ENCODE results near the gene SAMD7.

Gene SAMD7, protein sequence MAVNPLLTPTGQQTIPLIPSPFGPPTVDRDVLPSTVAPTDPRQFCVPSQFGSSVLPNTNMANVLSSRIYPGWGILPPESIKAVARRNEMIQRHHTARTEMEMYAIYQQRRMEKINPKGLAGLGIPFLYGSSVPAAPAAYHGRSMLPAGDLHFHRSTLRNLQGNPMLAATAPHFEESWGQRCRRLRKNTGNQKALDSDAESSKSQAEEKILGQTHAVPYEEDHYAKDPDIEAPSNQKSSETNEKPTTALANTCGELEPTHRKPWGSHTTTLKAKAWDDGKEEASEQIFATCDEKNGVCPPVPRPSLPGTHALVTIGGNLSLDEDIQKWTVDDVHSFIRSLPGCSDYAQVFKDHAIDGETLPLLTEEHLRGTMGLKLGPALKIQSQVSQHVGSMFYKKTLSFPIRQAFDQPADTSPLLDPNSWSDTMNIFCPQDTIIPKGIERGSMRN

DNA sequence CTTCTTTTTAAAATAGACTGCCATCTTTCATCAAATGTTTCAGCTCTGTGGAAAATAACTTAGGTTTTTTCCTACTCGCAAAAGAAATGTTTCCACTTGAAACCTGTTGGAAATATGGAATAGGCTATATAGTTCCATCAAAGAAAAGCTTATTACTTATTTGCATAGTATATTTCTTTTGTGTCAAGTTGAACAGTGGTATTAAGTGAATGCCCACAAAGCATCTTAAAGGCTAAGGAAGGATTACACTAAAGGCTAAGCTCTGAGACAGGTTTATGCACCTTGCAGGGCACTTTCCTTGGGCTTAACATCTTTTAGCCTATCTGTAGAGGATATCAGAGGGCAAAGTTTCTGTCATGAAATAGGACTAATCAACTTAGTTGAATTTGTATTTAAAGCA lies at the start of gene SAMD7:
SAMD7 (plus strand) TSS at position 301 of the 400 bp plus-strand sequence. CDS start 7,927 bp downstream, outside the sequence.
- TF ChIP-seq YY1 (IDR thresholded peaks at IDR 0.05; ENCODE audit: low read depth) (no peak), NFIC (IDR thresholded peaks at IDR 0.05) (no peak), FOXM1 (IDR thresholded peaks at IDR 0.05; ENCODE audit: borderline replicate concordance, low read depth) (no peak), EP300 (IDR thresholded peaks at IDR 0.05; ENCODE audit: borderline replicate concordance) (no peak), ZBTB7A (IDR thresholded peaks at IDR 0.05; ENCODE audit: low read depth) (no peak), CEBPB (IDR thresholded peaks at IDR 0.05) (no peak), TCF12 (IDR thresholded peaks at IDR 0.05; ENCODE audit: low read depth) (no peak), RAD21 (IDR thresholded peaks at IDR 0.05; ENCODE audit: low read depth) (no peak), EGR1 (IDR thresholded peaks at IDR 0.05) (no peak), TAF1 (IDR thresholded peaks at IDR 0.05; ENCODE audit: low read depth) (no peak), TEAD4 (IDR thresholded peaks at IDR 0.05) (no peak)
- TF ChIP-seq, protein P1, sequence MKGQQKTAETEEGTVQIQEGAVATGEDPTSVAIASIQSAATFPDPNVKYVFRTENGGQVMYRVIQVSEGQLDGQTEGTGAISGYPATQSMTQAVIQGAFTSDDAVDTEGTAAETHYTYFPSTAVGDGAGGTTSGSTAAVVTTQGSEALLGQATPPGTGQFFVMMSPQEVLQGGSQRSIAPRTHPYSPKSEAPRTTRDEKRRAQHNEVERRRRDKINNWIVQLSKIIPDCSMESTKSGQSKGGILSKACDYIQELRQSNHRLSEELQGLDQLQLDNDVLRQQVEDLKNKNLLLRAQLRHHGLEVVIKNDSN (IDR thresholded peaks at IDR 0.05) = no peak
- TF ChIP-seq, protein P2, sequence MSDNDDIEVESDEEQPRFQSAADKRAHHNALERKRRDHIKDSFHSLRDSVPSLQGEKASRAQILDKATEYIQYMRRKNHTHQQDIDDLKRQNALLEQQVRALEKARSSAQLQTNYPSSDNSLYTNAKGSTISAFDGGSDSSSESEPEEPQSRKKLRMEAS (IDR thresholded peaks at IDR 0.05) = no peak
- TF ChIP-seq, protein P3, sequence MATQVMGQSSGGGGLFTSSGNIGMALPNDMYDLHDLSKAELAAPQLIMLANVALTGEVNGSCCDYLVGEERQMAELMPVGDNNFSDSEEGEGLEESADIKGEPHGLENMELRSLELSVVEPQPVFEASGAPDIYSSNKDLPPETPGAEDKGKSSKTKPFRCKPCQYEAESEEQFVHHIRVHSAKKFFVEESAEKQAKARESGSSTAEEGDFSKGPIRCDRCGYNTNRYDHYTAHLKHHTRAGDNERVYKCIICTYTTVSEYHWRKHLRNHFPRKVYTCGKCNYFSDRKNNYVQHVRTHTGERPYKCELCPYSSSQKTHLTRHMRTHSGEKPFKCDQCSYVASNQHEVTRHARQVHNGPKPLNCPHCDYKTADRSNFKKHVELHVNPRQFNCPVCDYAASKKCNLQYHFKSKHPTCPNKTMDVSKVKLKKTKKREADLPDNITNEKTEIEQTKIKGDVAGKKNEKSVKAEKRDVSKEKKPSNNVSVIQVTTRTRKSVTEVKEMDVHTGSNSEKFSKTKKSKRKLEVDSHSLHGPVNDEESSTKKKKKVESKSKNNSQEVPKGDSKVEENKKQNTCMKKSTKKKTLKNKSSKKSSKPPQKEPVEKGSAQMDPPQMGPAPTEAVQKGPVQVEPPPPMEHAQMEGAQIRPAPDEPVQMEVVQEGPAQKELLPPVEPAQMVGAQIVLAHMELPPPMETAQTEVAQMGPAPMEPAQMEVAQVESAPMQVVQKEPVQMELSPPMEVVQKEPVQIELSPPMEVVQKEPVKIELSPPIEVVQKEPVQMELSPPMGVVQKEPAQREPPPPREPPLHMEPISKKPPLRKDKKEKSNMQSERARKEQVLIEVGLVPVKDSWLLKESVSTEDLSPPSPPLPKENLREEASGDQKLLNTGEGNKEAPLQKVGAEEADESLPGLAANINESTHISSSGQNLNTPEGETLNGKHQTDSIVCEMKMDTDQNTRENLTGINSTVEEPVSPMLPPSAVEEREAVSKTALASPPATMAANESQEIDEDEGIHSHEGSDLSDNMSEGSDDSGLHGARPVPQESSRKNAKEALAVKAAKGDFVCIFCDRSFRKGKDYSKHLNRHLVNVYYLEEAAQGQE (IDR thresholded peaks at IDR 0.05; ENCODE audit: low read depth) = no peak

DNA sequence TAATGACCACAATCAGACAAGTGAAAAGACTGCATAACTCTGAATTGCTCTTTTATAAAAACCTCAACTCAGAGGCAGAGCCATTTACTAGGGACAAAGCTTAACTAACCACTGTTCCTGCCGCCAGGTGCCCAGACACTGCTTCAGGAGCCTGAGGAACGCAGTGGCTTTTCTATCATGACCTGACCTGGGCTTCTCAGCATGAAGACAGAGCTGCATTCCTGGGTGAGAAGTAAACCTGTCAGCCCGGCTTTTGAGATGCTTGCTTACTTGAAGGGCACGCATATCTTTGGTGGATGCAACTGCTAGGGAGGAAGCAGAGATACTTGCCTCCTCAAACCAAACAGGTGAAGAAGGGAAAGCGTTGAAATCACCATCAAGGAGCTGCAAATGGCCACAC lies 49.5 kb upstream of the SAMD7 start:
- no peak for TF ChIP-seq NFIC (IDR thresholded peaks at IDR 0.05)
- TF ChIP-seq TAF1 (IDR thresholded peaks at IDR 0.05; ENCODE audit: low read depth) = no peak
- no peak for TF ChIP-seq CEBPB (IDR thresholded peaks at IDR 0.05)
- TF ChIP-seq CREB1 (IDR thresholded peaks at IDR 0.05; ENCODE audit: low read depth) = no peak
- no peak for TF ChIP-seq YY1 (IDR thresholded peaks at IDR 0.05; ENCODE audit: low read depth)
- no peak for TF ChIP-seq RAD21 (IDR thresholded peaks at IDR 0.05; ENCODE audit: low read depth)
- TF ChIP-seq TCF12 (IDR thresholded peaks at IDR 0.05; ENCODE audit: low read depth) = no peak

DNA sequence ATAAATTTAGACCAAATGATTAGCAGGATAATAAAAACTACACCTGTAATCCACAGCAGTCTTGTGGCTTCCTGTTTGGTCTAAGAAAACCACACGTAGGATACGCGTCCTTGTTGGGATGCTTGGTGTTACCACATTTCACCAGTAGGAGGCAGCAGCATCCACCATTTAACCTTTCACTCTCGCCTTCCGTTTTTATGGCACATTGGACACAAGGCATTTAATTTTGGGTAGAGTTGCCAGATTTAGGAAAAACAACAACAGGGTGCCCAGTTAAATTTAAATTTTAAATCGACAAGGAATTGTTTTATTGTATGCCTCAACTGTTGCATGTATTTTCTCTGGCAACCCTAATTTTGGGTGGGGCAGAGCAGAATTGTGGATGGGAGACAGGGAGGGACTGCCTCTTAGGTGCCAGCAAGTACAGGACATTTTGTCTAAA lies 47.9 kb upstream of the SAMD7 start:
- TF ChIP-seq, protein P1 (IDR thresholded peaks at IDR 0.05) = no peak
- peak; percentile 98 for TF ChIP-seq RAD21 (IDR thresholded peaks at IDR 0.05; ENCODE audit: low read depth)

DNA sequence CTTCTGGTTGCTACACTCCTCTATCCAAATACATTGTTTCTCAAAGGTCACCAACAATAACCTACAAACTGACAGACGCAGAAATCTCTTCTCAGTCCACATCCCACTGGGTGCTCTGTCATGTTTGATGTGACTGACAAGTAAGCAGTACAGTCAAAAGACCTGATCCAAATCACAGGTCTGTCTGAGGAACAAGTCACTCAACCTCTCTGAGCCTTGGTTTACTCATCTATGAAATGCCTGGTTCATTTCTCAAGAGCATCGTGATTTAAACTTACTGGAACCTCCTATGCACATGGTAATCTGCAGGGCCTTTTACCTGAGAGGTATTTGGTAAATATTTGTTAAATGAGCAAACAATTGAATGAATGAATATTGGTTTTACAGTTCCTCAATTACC lies 47.1 kb upstream of the SAMD7 start:
- TF ChIP-seq, protein P1 (IDR thresholded peaks at IDR 0.05) = no peak
- TF ChIP-seq NFIC (IDR thresholded peaks at IDR 0.05) = no peak
- TF ChIP-seq RAD21 (IDR thresholded peaks at IDR 0.05; ENCODE audit: low read depth) = no peak
- TF ChIP-seq YY1 (IDR thresholded peaks at IDR 0.05; ENCODE audit: low read depth) = no peak
- TF ChIP-seq, protein P3 (IDR thresholded peaks at IDR 0.05; ENCODE audit: low read depth) = no peak
- TF ChIP-seq TCF12 (IDR thresholded peaks at IDR 0.05; ENCODE audit: low read depth) = no peak
- no peak for TF ChIP-seq EGR1 (IDR thresholded peaks at IDR 0.05)
- TF ChIP-seq CEBPB (IDR thresholded peaks at IDR 0.05) = no peak
- TF ChIP-seq, protein P2 (IDR thresholded peaks at IDR 0.05) = no peak
- no peak for TF ChIP-seq CREB1 (IDR thresholded peaks at IDR 0.05; ENCODE audit: low read depth)
- TF ChIP-seq TEAD4 (IDR thresholded peaks at IDR 0.05) = no peak
- TF ChIP-seq ZBTB7A (IDR thresholded peaks at IDR 0.05; ENCODE audit: low read depth) = no peak
- no peak for TF ChIP-seq TAF1 (IDR thresholded peaks at IDR 0.05; ENCODE audit: low read depth)
- TF ChIP-seq EP300 (IDR thresholded peaks at IDR 0.05; ENCODE audit: borderline replicate concordance) = no peak
- TF ChIP-seq FOXM1 (IDR thresholded peaks at IDR 0.05; ENCODE audit: borderline replicate concordance, low read depth) = no peak

DNA sequence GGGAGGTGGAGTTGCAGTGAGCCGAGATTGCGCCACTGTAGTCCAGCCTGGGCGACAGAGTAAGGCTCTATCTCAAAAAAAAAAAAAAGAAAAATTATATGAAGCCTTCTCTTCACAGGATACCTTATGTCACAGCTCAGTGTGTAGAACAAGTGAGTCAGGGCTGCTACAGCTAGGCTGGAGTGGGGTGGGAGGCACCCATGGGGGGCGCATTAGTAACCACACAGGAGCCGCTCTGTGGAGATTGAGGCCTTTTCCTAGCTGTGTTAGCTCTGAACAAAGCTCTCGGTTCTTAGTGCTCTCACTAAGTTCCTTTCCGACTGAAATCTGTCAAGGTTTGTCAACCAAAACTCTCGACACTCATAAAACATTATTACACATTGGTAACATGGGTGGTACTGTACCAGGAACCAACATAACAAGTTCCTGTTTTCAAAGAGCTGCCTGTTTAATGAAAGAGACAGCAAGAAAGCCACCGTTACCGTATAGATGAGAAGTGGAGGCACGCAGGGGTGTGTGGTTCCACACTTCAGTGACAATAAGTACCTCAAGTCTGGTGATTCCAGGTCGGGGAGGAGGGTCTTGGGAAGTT lies 46.1 kb upstream of the SAMD7 start:
- TF ChIP-seq EGR1 (IDR thresholded peaks at IDR 0.05) (no peak), RAD21 (IDR thresholded peaks at IDR 0.05; ENCODE audit: low read depth) (no peak), EP300 (IDR thresholded peaks at IDR 0.05; ENCODE audit: borderline replicate concordance) (no peak), ZBTB7A (IDR thresholded peaks at IDR 0.05; ENCODE audit: low read depth) (no peak), NFIC (IDR thresholded peaks at IDR 0.05) (no peak), TEAD4 (IDR thresholded peaks at IDR 0.05) (no peak), YY1 (IDR thresholded peaks at IDR 0.05; ENCODE audit: low read depth) (no peak), CREB1 (IDR thresholded peaks at IDR 0.05; ENCODE audit: low read depth) (no peak), TAF1 (IDR thresholded peaks at IDR 0.05; ENCODE audit: low read depth) (no peak), FOXM1 (IDR thresholded peaks at IDR 0.05; ENCODE audit: borderline replicate concordance, low read depth) (no peak), TCF12 (IDR thresholded peaks at IDR 0.05; ENCODE audit: low read depth) (no peak), CEBPB (IDR thresholded peaks at IDR 0.05) (no peak)
- TF ChIP-seq, protein P1 (IDR thresholded peaks at IDR 0.05) = no peak
- TF ChIP-seq, protein P3 (IDR thresholded peaks at IDR 0.05; ENCODE audit: low read depth) = no peak
- TF ChIP-seq, protein P2 (IDR thresholded peaks at IDR 0.05) = no peak
